GM23338 (cell line): ENCODE data around the gene PPM1H. TPM values are rescaled to one million over a fixed set of nuclear protein-coding genes. Genes with fewer than 3 reads are reported as not detected.

Experiments
- ATAC-seq: fragments of 200-7000 bp; cut with Tn5 transposase; 3 replicates; pipeline ENCODE4 v1.9.1; 2020
- DNase-seq: peaks from one replicate; pipeline ENCODE4 v3.0.0-alpha.2; 2015; ENCODE audit warnings: low spot score
- H2AFZ ChIP-seq: fragments of 200-600 bp; sonication (generic); 2 replicates; pipeline ENCODE4 v1.8.0; 2016; ENCODE audit warnings: antibody characterized with exemption, mild to moderate bottlenecking, moderate library complexity
- H3F3A ChIP-seq: fragments of 200-600 bp; sonication (generic); replicated peaks from 2 replicates; pipeline ENCODE4 v1.8.0; 2017; ENCODE audit warnings: antibody characterized with exemption, mixed run types, low read depth
- H3K27ac ChIP-seq: fragments of 200-600 bp; sonication (generic); 2 replicates; pipeline ENCODE4 v1.6.1; 2016; ENCODE audit warnings: low read depth
- H3K27me3 ChIP-seq: fragments of 200-600 bp; sonication (generic); 2 replicates; pipeline ENCODE4 v1.8.0; 2016; ENCODE audit warnings: mild to moderate bottlenecking, mixed run types, moderate library complexity; ENCODE audit not compliant: insufficient read depth
- H3K36me3 ChIP-seq: fragments of 200-600 bp; sonication (generic); 2 replicates; pipeline ENCODE4 v1.8.0; 2016; ENCODE audit warnings: mild to moderate bottlenecking; ENCODE audit not compliant: insufficient read depth
- H3K4me1 ChIP-seq: fragments of 200-600 bp; sonication (generic); 2 replicates; pipeline ENCODE4 v1.8.0; 2016; ENCODE audit warnings: mild to moderate bottlenecking, moderate library complexity; ENCODE audit not compliant: insufficient read depth
- H3K4me2 ChIP-seq: fragments of 200-600 bp; sonication (generic); 2 replicates; pipeline ENCODE4 v1.7.1; 2017; ENCODE audit warnings: mixed run types
- H3K4me3 ChIP-seq: fragments of 200-600 bp; sonication (generic); 2 replicates; pipeline ENCODE4 v1.6.1; 2016; ENCODE audit warnings: mixed run types
- H3K79me2 ChIP-seq: fragments of 200-600 bp; sonication (generic); replicated peaks from 2 replicates; pipeline ENCODE4 v1.8.0; 2017; ENCODE audit warnings: mild to moderate bottlenecking; ENCODE audit not compliant: insufficient read depth
- H3K9me2 ChIP-seq: fragments of 200-600 bp; sonication (generic); 2 replicates; pipeline ENCODE4 v1.8.0; 2017; ENCODE audit not compliant: insufficient read depth
- H4K20me1 ChIP-seq: fragments of 200-600 bp; sonication (generic); replicated peaks from 2 replicates; pipeline ENCODE4 v1.8.0; 2017; ENCODE audit warnings: mild to moderate bottlenecking; ENCODE audit not compliant: insufficient read depth
- H3K27ac Mint-ChIP-seq: 2 replicates; pipeline ENCODE4 v1.8.0; 2020; ENCODE audit warnings: inconsistent platforms, mild to moderate bottlenecking, moderate library complexity, mixed read lengths
- H3K27me3 Mint-ChIP-seq: 3 replicates; pipeline ENCODE4 v1.8.0; 2022; ENCODE audit warnings: low read depth, mild to moderate bottlenecking, moderate library complexity, mixed read lengths, inconsistent platforms; ENCODE audit not compliant: insufficient read depth, poor library complexity
- H3K36me3 Mint-ChIP-seq: 3 replicates; pipeline ENCODE4 v1.8.0; 2021; ENCODE audit warnings: low read depth, mild to moderate bottlenecking, inconsistent platforms, moderate library complexity, mixed read lengths
- H3K4me1 Mint-ChIP-seq: 3 replicates; pipeline ENCODE4 v1.8.0; 2020; ENCODE audit warnings: mild to moderate bottlenecking, inconsistent platforms, mixed read lengths
- H3K4me3 Mint-ChIP-seq: 3 replicates; pipeline ENCODE4 v1.8.0; 2021; ENCODE audit warnings: moderate library complexity, mild to moderate bottlenecking, inconsistent platforms, mixed read lengths
- H3K9me3 Mint-ChIP-seq: 3 replicates; pipeline ENCODE4 v1.8.0; 2020; ENCODE audit warnings: moderate library complexity, mild to moderate bottlenecking, inconsistent platforms, mixed read lengths
- CREB1 ChIP-seq: fragments of 250-450 bp; sonication (Bioruptor Pico); IDR thresholded peaks from 2 replicates; pipeline ENCODE4 v1.5.0; 2020; ENCODE audit warnings: low read depth, mild to moderate bottlenecking, moderate library complexity
- EZH2phosphoT487 ChIP-seq: fragments of 200-600 bp; sonication (generic); IDR thresholded peaks from one replicate; pipeline ENCODE4 v1.8.1; 2018; ENCODE audit warnings: antibody characterized with exemption; ENCODE audit not compliant: unreplicated experiment
- NANOG ChIP-seq: IDR thresholded peaks from 2 replicates; pipeline ENCODE4 v1.6.1; 2016; ENCODE audit warnings: antibody characterized with exemption, borderline replicate concordance
- STAT1 ChIP-seq: IDR thresholded peaks from one replicate; pipeline ENCODE4 v1.6.1; 2016; ENCODE audit warnings: antibody characterized with exemption; ENCODE audit not compliant: unreplicated experiment
- polyA plus RNA-seq: library from polyadenylated mRNA; unstranded; fragments of >200 nt; fragmentation: Nextera tagmentation; extraction: Ambion mirVana; gene quantifications from 2 replicates; pipeline ENCODE4 v1.2.1, GENCODE V29; 2016
- total RNA-seq: library from RNA; depleted of rRNA; stranded (reverse); fragments of >200 nt; shearing (Covaris generic); gene quantifications from 2 replicates; pipeline ENCODE4 v1.2.3, GENCODE V29; 2014
- TF ChIP-seq, protein P1 (sequence below): IDR thresholded peaks from one replicate; pipeline ENCODE4 v1.6.1; 2018; ENCODE audit warnings: antibody characterized with exemption; ENCODE audit not compliant: unreplicated experiment
- TF ChIP-seq, protein P2 (sequence below): IDR thresholded peaks from 2 replicates; pipeline ENCODE4 v1.6.1; 2016; ENCODE audit warnings: antibody characterized with exemption
- TF ChIP-seq, protein P3 (sequence below): fragments of 250-450 bp; sonication (Bioruptor Pico); IDR thresholded peaks from 2 replicates; pipeline ENCODE4 v1.5.0; 2020; ENCODE audit warnings: mild to moderate bottlenecking, moderate library complexity

PPM1H gene
- total and polyA plus RNA-seq, 2 experiments from 2014 or later: 11.4 to 41.2 TPM

DNA sequence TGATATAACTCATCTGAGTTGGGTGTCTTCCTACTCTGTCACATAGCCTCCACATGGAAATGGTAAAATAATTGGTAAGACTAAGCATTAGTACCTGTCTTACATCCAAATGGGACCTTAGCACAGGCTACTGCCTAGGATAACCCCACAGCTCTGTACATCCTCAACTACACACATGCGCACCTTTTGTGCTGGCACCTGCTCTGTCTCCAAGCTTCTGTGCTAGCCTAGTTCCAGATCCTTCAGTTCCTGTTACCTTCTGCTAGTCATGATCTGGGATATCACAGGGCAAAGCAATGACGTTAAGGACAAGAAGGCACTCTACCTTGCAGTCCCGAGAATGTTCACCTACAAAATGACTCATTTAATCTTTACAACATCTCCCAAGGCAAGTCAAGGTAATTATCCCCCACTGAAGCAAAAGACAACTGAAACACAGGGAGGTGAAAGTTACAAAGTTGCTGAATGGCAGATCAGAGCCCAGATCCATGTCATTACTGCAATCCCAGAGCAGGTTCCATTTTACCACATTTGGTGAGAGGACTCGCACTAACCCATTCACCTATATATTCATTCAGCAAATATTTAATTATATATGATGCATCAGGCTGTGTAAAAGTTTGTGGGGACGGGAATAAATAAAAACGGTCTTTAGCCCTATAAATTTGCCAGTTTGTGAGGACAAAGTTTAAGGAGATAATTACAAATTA lies 61.7 kb downstream of the PPM1H start (continued):
- TF ChIP-seq, protein P1, sequence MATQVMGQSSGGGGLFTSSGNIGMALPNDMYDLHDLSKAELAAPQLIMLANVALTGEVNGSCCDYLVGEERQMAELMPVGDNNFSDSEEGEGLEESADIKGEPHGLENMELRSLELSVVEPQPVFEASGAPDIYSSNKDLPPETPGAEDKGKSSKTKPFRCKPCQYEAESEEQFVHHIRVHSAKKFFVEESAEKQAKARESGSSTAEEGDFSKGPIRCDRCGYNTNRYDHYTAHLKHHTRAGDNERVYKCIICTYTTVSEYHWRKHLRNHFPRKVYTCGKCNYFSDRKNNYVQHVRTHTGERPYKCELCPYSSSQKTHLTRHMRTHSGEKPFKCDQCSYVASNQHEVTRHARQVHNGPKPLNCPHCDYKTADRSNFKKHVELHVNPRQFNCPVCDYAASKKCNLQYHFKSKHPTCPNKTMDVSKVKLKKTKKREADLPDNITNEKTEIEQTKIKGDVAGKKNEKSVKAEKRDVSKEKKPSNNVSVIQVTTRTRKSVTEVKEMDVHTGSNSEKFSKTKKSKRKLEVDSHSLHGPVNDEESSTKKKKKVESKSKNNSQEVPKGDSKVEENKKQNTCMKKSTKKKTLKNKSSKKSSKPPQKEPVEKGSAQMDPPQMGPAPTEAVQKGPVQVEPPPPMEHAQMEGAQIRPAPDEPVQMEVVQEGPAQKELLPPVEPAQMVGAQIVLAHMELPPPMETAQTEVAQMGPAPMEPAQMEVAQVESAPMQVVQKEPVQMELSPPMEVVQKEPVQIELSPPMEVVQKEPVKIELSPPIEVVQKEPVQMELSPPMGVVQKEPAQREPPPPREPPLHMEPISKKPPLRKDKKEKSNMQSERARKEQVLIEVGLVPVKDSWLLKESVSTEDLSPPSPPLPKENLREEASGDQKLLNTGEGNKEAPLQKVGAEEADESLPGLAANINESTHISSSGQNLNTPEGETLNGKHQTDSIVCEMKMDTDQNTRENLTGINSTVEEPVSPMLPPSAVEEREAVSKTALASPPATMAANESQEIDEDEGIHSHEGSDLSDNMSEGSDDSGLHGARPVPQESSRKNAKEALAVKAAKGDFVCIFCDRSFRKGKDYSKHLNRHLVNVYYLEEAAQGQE: no peak
- TF ChIP-seq NANOG: no peak
- no peak for TF ChIP-seq CREB1

DNA sequence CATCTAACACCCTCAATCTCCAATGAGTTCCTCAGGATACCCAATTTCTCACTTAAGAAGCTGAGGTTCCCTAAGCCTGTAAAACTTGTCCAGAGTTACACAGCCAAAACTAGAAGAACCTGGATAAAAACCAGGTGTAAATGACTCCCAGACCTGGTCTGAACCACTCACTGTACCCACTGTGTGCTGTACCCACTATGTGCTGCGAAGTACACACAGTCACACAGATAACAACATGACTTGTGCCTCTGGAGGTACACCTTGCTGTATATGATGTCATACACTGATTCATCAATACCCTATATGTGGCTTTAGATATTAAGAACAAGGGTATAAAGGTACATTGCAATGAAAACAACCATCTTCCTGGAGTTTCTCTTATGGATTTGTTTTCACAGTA lies 66.1 kb downstream of the PPM1H start:
- Histone ChIP-seq H3K4me2 (no peak overlapping the region), H3K4me1 (peaks cover 32% of the 10 kb centered on the region), H3K27ac (no peak overlapping the region), H3F3A (no peaks in the 10 kb centered on the region), H3K4me3 (no peak overlapping the region), H4K20me1 (peaks cover 19% of the 10 kb centered on the region), H3K36me3 (no peaks in the 10 kb centered on the region), H3K9me2 (no peaks in the 10 kb centered on the region), H2AFZ (no peak overlapping the region), H3K79me2 (peaks cover 50% of the 10 kb centered on the region), H3K27me3 (no peaks in the 10 kb centered on the region)
- Mint-ChIP-seq H3K27ac (no peak overlapping the region), H3K4me1 (peaks cover 28% of the 10 kb centered on the region), H3K27me3 (no peaks in the 10 kb centered on the region), H3K36me3 (peaks cover 4% of the 10 kb centered on the region; the same call in 2 of the 3 replicates), H3K9me3 (peaks cover 3% of the 10 kb centered on the region; the same call in 1 of the 3 replicates), H3K4me3 (no peak overlapping the region)
- TF ChIP-seq STAT1: no peak
- ATAC-seq: no peak
- DNase-seq: no peak

DNA sequence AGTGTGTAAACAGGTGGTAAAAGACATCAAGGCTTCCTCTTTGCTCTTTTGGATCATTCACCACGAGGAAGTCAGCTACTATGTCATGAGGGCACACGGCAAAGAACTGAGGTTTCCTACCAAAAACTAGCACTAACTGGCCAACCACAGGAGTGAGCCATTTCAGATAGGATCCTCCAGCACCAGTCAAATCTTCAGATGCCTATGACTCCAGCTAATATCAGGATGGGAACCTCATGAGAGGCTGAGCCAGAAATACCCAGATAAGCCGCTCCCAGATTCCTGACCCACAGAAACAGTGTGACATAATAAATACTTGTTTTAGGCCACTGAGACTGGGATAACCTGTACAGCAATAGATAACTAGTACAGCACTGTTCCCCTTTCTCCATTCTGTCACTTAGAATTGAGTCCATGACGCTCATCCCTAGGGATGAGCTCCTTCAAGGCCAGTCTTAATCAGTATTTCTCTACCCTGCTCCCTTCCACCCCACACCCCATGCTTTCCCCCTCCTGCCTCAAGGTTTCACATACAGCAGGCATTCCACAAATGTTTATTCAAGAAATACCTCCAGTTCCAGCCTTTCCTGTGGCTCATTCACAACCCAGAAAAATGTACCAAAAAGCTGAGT lies 68.4 kb downstream of the PPM1H start:
- Mint-ChIP-seq H3K27me3 (no peaks in the 10 kb centered on the region), H3K9me3 (peaks cover 3% of the 10 kb centered on the region; the same call in 1 of the 3 replicates), H3K36me3 (peaks cover 4% of the 10 kb centered on the region; the same call in 2 of the 3 replicates), H3K4me3 (peak overlapping the region; percentile 1; the same call in 1 of the 3 replicates), H3K4me1 (peaks cover 38% of the 10 kb centered on the region), H3K27ac (no peak overlapping the region)
- Histone ChIP-seq H3K4me1 (peaks cover 39% of the 10 kb centered on the region), H3F3A (no peaks in the 10 kb centered on the region), H3K4me3 (no peak overlapping the region; the same call in 1 of the 2 replicates), H3K27ac (no peak overlapping the region), H3K4me2 (peak overlapping the region; percentile 59), H2AFZ (no peak overlapping the region), H4K20me1 (peaks cover 16% of the 10 kb centered on the region), H3K9me2 (no peaks in the 10 kb centered on the region), H3K27me3 (no peaks in the 10 kb centered on the region), H3K79me2 (peaks cover 52% of the 10 kb centered on the region), H3K36me3 (no peaks in the 10 kb centered on the region)
- peak; percentile 72 for DNase-seq
- ATAC-seq: peak; percentile 81
- TF ChIP-seq, protein P2, sequence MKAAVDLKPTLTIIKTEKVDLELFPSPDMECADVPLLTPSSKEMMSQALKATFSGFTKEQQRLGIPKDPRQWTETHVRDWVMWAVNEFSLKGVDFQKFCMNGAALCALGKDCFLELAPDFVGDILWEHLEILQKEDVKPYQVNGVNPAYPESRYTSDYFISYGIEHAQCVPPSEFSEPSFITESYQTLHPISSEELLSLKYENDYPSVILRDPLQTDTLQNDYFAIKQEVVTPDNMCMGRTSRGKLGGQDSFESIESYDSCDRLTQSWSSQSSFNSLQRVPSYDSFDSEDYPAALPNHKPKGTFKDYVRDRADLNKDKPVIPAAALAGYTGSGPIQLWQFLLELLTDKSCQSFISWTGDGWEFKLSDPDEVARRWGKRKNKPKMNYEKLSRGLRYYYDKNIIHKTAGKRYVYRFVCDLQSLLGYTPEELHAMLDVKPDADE: no peak
- TF ChIP-seq, protein P3, sequence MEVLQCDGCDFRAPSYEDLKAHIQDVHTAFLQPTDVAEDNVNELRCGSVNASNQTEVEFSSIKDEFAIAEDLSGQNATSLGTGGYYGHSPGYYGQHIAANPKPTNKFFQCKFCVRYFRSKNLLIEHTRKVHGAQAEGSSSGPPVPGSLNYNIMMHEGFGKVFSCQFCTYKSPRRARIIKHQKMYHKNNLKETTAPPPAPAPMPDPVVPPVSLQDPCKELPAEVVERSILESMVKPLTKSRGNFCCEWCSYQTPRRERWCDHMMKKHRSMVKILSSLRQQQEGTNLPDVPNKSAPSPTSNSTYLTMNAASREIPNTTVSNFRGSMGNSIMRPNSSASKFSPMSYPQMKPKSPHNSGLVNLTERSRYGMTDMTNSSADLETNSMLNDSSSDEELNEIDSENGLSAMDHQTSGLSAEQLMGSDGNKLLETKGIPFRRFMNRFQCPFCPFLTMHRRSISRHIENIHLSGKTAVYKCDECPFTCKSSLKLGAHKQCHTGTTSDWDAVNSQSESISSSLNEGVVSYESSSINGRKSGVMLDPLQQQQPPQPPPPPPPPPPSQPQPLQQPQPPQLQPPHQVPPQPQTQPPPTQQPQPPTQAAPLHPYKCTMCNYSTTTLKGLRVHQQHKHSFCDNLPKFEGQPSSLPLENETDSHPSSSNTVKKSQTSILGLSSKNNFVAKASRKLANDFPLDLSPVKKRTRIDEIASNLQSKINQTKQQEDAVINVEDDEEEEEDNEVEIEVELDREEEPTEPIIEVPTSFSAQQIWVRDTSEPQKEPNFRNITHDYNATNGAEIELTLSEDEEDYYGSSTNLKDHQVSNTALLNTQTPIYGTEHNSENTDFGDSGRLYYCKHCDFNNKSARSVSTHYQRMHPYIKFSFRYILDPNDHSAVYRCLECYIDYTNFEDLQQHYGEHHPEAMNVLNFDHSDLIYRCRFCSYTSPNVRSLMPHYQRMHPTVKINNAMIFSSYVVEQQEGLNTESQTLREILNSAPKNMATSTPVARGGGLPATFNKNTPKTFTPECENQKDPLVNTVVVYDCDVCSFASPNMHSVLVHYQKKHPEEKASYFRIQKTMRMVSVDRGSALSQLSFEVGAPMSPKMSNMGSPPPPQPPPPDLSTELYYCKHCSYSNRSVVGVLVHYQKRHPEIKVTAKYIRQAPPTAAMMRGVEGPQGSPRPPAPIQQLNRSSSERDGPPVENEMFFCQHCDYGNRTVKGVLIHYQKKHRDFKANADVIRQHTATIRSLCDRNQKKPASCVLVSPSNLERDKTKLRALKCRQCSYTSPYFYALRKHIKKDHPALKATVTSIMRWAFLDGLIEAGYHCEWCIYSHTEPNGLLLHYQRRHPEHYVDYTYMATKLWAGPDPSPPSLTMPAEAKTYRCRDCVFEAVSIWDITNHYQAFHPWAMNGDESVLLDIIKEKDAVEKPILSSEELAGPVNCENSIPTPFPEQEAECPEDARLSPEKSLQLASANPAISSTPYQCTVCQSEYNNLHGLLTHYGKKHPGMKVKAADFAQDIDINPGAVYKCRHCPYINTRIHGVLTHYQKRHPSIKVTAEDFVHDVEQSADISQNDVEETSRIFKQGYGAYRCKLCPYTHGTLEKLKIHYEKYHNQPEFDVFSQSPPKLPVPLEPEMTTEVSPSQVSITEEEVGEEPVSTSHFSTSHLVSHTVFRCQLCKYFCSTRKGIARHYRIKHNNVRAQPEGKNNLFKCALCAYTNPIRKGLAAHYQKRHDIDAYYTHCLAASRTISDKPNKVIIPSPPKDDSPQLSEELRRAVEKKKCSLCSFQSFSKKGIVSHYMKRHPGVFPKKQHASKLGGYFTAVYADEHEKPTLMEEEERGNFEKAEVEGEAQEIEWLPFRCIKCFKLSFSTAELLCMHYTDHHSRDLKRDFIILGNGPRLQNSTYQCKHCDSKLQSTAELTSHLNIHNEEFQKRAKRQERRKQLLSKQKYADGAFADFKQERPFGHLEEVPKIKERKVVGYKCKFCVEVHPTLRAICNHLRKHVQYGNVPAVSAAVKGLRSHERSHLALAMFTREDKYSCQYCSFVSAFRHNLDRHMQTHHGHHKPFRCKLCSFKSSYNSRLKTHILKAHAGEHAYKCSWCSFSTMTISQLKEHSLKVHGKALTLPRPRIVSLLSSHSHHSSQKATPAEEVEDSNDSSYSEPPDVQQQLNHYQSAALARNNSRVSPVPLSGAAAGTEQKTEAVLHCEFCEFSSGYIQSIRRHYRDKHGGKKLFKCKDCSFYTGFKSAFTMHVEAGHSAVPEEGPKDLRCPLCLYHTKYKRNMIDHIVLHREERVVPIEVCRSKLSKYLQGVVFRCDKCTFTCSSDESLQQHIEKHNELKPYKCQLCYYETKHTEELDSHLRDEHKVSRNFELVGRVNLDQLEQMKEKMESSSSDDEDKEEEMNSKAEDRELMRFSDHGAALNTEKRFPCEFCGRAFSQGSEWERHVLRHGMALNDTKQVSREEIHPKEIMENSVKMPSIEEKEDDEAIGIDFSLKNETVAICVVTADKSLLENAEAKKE (CRISPR knock-in tag): no peak
- TF ChIP-seq NANOG: no peak
- TF ChIP-seq EZH2phosphoT487: no peak
